Glomerular visceral epithelial cell (primary cell): ENCODE measurements around the gene MDM1.

Experiments
- DNase-seq: peaks from one replicate; pipeline ENCODE4 v3.0.0-alpha.2; 2016; ENCODE audit errors: extremely low spot score

The MDM1 gene

DNA sequence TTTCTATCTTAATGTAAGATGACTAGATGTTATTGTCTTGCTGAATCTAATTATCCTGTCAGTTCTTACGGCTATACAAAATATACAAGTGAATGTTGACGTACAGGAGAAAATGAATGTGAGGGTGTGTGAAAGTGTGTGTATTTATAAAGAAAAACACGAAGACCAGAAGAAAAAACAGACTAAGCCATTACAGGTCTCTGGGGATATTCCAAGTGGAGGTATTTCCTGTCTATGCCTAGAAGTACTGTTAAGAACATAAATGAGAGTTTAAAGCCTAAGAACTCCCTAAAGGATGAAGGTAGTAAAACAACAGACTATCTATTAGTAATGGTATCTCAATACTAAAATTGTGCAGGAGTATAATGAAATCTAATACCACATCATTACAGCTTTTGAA lies 7.6 kb downstream of the MDM1 start:
- DNase-seq, result no peak

DNA sequence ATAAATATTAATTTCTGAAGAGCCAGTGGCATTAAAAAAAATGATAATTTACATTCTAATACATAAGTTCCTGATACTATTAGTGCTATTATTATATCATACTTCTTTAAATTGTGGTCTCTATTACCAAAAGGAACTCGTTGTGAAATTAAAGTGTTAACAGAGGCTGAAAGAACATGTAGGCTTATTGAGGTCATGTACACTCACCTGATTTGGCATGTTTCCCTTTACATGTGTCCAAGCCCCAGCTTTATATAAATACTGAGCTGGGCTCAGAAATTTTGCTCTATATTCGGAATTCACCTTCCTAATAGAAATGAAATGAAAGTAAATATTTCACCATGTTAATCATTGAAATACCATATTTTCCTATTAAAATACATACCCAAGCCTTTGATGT lies 11.0 kb downstream of the MDM1 start:
- DNase-seq, result no peak

DNA sequence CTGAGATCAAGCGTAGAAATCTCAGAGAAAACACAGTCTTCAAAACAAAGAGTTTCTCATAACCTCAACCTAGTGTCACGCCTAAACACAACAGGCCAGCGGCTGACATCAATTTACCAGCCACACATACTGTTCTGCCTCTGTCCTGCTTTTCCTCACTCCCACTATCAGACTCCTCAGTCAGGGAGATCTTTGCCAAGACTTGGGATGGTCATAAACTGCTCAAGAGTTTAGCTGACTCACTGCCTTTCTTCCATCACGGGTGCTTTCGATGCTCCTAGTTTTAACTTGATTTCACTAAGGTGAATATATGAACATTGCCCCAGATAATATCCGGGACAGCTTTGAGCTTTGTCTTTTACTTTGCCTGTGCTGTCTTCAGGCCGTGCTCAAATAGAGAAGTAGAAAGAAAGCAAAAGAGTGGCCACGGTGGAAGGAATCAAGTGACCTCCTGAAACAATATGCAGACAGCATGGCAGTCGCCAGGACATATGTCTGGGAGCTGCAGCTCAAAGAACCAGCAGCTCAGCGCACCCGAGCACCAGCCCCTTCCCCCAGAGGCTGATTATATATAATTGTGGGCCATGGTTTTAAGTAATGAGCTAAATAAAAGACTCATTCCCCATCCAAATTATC lies 12.1 kb downstream of the MDM1 start:
- no peak for DNase-seq

DNA sequence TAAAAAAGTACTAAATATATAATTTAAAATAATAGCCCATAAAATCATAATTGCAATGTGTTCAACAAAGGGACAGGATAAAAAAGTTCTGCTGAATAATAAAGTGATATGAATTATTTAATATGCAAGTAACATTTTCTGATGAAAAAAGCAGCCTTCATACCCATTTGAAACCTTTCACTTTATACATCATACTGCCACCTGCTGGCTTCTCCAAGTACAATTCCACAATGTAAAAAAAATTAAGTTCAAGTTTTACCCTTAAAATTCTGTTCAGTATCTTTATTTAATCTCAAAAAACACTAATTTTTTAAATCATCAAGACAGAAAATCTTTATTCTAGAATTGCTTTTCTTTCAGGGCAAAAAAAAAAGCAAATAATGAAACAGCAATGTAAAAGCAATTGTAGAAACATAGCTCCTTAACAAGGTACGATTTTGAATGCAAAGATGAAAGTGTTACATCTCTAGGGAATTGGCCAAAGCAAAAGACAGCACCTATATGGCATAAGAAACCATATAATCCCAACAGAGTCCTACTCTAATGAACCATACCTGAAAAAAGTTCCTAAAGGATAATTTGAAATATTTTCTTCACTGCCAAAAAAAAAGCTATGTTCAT lies 15.0 kb downstream of the MDM1 start:
- DNase-seq, result peak; percentile 34

DNA sequence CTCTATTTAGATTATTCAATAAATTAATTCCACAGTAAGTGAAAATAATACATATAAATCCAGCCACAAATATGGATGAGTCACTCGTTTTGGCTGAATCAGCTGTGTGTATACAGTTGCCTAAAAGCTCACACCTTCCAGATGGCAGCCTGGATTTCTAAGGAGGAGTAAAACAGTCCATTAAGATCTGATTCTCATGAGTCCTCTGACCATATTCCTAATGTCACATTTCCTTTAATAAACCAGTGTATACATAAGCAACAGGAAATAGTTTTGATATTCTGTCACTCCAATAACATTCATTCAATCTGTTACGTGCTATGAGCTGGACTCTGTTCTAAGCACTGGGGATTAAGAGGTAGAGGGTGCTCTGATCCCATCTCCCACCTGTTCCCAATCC lies 21.8 kb downstream of the MDM1 start:
- peak; percentile 6 for DNase-seq

DNA sequence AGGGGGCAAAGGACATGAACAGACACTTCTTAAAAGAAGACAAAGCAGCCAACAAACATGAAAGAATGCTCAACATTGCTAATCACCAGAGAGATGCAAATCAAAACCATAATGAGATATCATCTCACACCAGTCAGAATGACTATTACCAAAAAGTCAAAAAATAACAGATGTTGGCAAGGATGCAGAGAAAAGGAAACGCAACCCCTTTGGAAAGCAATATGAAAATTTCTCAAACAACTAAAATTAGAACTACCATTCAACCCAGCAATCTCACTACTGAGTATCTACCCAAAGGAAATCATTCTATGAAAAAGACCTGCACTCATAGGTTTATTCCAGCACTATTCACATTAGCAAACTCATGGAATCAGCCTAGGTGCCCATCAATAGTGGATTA lies 25.6 kb downstream of the MDM1 start:
- DNase-seq, result no peak

DNA sequence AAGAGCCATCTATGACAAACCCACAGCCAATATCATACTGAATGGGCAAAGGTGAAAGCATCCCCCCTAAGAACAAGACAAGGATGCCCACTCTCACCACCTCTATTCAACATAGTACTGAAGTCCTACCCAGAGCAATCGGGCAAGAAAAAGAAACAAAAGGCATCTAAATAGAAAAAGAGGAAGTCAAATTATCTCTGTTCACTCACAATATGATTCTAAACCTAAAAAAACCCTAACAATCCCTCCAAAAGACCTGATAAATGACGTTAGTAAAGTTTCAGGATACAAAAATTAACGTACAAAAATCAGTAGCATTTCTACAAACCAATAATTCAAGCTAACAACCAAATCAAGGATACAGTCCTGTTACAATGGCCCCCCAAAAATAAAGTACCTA lies 26.9 kb downstream of the MDM1 start:
- DNase-seq, result no peak

DNA sequence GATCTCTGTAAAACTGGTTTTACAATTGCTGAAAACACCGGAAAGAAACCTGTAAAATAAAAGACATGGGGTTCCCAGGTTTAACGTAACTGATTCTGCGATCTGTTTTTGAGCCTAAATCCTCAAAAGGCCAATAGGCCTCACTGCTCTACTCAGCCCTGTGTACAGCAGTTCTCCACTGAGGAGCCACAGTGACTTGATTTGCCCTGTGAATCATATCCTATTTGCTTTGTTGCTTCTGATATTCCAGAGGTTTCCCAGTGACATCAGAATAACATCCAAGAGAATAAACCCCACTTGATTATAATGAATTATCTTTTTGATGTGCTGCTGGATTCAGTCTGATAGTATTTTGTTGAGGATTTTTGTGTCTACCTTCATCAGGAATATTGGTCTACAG lies 27.5 kb downstream of the MDM1 start:
- DNase-seq, result no peak

DNA sequence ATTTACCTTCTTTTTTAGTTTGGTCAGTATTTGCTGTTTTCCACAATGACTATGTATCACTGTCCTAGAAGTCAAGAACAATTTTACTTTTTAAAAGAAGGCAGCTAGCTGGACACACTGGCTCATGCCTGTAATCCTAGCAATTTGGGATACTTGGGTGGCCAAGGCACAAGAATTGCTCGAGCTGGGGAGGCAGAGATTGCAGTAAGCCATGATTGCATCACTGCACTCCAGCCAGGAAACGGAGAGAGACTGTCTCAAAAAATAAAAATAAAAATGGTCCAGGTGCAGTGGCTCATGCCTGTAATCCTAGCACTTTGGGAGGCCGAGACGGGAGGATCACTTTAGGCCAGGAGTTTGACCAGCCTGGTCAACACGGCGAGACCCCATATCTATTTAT lies 28.3 kb downstream of the MDM1 start:
- DNase-seq, result no peak

DNA sequence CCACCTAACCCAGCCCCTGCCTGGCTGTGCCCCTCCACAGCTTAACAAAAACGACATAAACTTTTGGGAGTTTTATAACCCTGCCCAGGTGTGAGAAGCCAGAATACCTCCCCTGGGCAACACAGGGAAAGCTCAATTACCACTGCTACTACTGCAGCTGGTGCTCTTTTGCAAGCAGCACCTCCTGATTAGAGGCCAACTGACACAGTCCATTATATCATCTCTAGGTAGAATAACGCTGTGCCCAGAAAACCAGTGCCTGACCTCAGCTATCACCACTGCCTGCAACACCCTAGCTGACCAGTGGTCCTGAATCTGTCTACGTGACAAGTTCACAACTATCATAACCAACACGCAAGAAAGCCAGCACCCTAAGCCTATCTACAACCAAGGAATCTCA lies 34.2 kb downstream of the MDM1 start:
- no peak for DNase-seq

DNA sequence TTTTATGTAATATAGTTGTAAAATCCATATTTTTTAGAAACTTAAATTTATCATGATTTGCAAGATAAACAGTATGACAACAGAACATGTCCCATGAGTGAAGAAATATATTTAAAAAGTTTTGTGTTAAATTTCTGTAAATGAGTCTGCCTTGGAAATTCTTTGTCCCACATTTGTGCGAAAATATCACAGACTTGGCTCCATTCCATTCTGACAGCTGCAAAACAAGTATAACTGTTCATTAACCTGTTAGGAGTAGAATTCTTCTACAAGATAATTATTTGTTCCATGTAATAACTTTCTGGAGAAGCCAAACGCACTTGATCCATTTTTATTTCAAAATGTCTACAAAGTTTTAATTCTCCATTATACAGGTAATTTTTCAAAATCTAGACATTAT lies 37.9 kb downstream of the MDM1 start:
- DNase-seq, result no peak

DNA sequence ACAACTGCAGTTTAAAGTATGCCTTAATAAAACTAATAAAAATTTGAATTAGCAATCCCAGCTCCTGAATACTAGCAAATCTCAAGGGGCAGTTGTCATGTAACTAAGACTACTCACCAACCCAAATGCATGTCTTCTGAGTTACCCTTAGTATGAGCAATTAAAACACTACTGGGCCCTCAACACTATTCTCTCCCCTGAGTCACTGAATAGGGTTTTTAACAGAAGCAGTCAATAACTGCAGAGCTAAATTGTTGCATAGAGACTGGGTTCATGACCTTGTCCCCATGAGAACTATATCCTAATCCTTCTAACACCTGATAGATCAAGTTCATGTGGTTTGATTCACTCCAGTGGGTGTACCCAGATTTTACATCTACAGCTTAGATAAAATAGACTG lies 38.8 kb downstream of the MDM1 start:
- no peak for DNase-seq

DNA sequence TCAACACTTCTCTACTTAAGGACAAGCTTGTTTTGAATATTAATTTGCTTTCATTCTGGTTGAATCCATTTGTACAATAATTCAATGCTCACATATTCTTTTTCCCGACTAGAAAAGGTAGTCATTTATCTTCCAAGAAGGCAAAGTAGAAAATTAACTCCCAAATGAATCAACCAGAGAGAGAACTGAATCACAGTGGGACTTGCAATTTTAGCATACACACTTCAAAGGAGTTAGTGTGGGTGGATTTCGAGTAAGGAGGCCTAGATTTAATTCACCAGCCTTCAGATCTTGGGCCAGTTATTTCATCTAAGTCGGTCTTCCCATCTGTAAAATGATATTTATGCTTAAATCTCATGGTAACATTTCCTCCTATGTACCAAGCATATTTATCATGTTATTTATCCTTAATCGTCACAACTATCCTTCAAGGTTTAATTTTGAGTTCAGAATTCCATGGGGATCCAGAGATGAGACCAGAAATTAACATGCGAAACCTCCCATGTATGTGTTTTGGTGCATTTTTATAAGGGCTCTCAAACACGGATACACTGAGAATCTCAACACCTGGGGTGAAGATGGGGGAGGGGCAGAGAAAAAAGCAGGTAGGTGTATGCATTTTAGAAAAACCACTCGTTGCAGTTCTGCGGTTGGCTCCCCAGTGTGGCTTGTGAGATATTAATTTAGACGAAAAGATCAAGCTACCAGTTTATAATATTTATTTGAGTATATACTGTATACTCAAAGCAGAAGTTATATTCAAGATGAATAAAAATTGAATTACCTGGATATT lies 39.8 kb downstream of the MDM1 start:
- DNase-seq, result no peak

DNA sequence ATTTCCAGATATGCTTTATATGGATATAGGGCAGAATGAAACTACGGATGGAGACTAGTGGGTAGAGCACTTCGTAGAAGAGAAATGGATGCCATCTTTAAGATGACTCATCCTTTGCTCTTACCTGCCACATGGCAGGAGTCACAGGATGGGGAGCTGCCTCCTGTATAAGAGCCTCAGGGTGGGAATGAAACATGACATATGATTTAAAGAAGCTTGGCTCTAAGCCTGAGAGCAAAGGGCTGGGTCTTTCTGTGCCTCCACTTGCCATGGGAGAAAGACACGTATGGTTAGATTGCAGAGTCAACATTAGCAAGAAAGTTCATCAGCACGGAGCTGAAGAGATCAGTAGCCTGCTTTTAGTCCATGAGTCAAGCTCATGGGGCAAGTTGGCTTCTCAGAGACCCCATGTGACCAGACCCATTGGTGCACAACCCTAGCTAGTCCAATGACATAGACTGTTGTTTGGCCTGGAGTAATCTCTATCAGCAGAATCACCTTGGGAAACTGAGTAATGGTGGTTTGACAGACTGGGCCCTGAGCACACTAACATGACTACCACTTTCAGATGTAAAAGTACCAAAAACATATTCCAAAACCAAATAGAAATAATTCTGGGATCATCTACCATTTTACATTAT lies 40.6 kb downstream of the MDM1 start:
- no peak for DNase-seq

DNA sequence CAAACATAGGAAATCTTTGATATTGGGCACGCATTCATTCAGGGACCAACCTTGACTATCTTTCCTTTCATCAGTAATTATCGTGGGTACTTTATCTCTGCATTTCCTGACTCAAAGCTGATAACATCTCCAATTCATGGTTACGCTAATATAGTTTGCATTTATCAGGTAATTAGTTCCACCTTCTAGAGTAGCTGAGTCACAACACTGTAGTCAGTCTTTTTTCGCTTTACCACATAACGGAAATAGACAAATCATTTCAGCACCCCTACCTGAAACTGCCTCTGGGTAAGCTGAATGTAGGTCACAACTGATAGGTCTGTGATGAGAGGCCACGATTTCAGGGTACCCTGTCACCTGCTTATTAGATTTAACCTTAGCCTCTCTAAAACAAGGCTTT lies 42.0 kb downstream of the MDM1 start:
- no peak for DNase-seq

DNA sequence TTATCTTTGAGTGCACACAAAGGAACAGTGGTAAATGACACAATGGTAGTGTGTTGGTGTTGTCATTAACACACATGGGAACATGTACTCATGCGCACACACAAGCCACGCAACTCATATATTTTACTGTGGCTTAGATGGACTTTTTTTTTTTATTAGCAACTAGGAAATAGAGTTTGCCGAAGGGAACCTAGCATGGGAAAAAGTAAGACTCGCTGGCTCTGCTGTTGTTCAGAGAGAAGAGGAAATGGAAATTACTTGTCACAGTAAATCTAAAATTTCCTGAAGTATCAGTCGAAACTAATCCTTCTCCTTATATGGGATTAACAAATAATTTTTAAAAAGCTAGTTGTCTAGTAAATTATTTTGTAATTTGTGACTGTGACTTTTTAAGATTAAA lies 45.1 kb downstream of the MDM1 start:
- no peak for DNase-seq

DNA sequence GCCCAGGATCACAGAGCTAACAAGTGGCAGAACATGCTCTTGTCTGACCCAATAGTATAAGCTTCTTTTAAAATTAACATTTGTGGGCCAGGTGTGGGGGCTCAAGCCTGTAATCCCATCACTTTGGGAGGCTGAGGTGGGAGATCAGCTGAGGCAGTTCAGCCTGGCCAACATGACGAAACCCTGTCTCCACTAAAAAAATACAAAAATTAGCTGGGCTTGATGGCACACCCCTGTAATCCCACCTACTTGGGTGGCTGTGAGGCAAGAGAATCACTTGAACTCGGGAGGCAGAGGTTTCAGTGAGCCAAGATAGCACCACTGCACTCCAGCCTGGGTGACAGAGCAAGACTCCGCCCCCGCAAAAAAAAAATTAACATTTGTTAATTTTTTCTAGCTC lies 45.8 kb downstream of the MDM1 start:
- DNase-seq, result no peak

DNA sequence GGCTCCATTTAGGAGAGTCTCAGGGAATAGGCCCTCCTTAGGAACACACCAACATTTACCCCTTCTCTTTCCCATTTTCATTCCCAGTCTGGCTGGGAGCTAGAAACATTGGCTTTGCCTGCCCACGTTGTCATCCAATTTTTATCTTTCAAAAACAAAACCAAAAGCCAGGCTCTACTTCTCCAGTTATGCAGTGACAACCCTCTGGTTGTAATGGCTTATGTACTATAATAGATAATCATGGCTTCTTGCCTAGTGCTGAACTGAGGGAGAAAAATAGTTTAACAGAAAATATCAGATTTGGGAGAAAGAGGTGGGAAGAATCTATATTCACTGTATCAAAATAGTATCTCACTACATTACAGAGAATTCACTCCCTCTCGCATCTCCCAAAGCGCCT lies 46.6 kb downstream of the MDM1 start:
- DNase-seq, result no peak

DNA sequence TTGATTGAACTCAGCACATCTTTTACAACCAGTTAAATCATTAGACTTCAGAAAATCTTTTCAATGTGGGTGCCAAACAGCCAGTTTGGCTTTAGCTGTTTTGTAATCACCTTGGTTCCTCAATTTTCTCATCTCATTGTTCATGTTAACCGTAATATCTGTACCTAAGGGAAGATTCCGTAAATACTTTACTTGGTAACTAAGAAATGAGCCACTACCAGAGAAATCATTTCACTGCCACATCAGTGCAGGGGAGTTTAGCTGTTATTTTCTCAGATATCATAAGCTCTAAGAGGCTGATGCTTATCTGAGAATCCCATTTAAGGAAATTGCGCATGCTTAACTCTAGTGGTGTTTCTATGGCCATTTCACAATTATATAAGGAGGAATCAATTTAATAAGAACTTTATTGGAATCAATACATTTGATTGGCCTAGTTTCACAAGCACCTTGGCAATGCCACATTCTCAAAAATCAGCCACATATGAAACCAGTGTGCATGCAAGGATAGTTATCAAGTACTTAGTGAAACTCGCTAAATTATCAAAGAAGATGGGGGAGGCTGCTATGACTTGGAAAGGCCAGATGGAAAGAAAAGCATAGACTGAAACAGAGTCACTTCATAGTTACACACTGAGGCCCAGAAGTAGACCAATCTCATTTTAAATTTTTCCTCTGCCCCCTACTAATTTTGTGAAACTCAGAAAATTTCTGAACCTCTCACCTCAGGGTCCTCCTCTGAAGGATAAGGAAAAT lies 50.7 kb downstream of the MDM1 start:
- no peak for DNase-seq

DNA sequence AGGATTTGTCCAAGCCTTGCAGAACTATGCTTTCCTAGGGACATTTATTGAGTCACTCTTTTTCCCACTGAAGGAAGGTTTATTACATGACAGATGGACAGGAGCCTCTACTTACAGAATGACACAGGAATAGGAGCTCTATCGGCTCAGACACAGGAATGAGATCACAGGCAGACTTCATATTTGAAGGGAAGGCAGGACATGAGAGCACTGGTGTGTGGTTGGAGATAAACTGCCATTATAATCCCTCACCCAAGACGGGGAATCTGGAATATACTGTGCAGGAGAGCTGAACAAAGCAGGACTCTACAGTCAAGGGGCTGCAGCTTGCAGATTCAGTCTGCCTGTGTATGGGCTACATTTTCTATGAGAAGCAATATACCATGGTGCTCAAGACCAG lies 51.9 kb downstream of the MDM1 start:
- no peak for DNase-seq

DNA sequence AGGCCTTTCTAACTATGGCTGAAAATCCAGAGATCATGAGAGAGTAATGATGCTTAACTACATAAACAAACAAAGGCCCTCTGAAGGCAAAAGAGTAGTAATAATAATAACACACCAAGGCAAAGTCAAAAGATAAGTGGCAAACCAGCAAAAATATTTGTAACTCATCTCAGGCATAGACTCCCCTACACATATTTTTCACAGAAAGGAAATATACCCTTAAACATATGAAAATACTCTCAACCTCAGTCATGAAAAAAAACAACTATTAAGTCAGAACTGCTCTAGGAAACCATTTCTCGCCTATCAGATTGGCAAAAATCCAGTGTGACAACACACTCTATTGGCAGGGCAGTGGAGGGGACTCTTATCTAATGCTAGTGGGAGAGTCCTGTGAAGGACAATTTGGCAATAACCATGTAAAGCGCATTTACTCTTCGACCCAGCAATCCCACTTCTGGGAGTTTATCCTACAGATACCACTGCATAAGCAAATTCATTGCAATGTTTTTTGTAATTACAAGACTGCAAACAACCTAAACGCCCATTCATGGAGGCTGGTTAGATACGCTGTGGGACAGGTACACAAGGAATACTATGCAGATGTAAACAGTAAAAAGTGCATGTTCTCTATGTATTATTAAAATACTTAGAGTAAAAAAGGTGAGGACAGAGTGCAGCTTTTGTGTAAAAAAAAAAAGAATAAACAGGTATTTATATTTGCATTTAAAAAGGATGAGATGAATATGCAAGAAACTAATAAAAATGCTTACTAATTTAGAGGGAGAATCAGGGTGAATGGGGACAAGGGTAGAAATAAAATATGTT lies 52.7 kb downstream of the MDM1 start:
- DNase-seq, result no peak
